Activated naive CD8-positive, alpha-beta T cell treated with anti-CD3 and anti-CD28 coated beads, Interleukin-2, amount 50 U/mL, for 24 hours (primary cell): ENCODE data around the gene WDR7.

Source experiments
- ATAC-seq: fragments of 150-1000 bp; cut with Tn5 transposase; one replicate; pipeline ENCODE4 v1.10.0; 2021
- DNase-seq: peaks from one replicate; pipeline ENCODE4 v3.0.0; 2021
- H3K27ac Mint-ChIP-seq: one replicate; pipeline ENCODE4 v1.8.0; 2021; ENCODE audit warnings: mild to moderate bottlenecking, mixed read lengths
- H3K27me3 Mint-ChIP-seq: one replicate; pipeline ENCODE4 v1.8.0; 2021; ENCODE audit warnings: mixed read lengths
- H3K36me3 Mint-ChIP-seq: one replicate; pipeline ENCODE4 v1.8.0; 2021; ENCODE audit warnings: low read depth, mixed read lengths
- H3K4me1 Mint-ChIP-seq: one replicate; pipeline ENCODE4 v1.8.0; 2021; ENCODE audit warnings: mixed read lengths
- H3K4me3 Mint-ChIP-seq: one replicate; pipeline ENCODE4 v1.8.0; 2021; ENCODE audit warnings: mild to moderate bottlenecking, moderate library complexity, mixed read lengths
- H3K9me3 Mint-ChIP-seq: one replicate; pipeline ENCODE4 v1.8.0; 2021; ENCODE audit warnings: mixed read lengths

The WDR7 gene

GRCh38 chr18:56723068-56723467, 71.9 kb downstream of the WDR7 start:
- H3K4me1 Mint-ChIP-seq, result peaks cover 18% of the 10 kb centered on the region
- H3K36me3 Mint-ChIP-seq, result peaks cover 59% of the 10 kb centered on the region
- H3K4me3 Mint-ChIP-seq, result no peak overlapping the region
- peaks cover 3% of the 10 kb centered on the region for H3K9me3 Mint-ChIP-seq
- H3K27me3 Mint-ChIP-seq, result no peaks in the 10 kb centered on the region
- DNase-seq (no peak), ATAC-seq (no peak)
- H3K27ac Mint-ChIP-seq, result no peak overlapping the region

- no peaks in the 10 kb centered on the region for H3K27me3 Mint-ChIP-seq
- no peak overlapping the region for H3K4me3 Mint-ChIP-seq
- H3K27ac Mint-ChIP-seq, result no peak overlapping the region
- ATAC-seq (no peak), DNase-seq (no peak)
- peaks cover 63% of the 10 kb centered on the region for H3K36me3 Mint-ChIP-seq
- H3K9me3 Mint-ChIP-seq, result peaks cover 3% of the 10 kb centered on the region
- peaks cover 19% of the 10 kb centered on the region for H3K4me1 Mint-ChIP-seq
Observed at GRCh38 chr18:56723706-56724105, 72.5 kb downstream of the WDR7 start.

DNA sequence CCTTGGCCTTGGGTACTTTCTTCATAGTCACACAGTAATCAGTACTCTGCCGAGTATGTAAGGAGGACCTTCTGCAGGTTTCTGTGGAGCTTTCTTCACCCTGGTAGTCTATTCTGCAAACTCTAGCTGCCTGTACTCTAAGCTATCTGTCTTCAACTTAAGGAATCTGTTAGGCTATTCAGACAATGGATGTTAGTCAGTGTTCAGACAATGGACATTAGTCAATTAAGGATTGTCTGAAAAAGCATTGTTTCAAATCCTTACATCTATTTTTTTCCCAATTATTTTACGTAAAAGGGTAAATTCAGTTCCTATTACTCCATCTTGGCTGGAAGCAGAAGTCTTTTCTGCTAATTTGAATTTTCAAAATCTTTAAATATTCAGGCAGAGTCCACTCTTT, 75.7 kb downstream of the WDR7 start:
- peaks cover 62% of the 10 kb centered on the region for H3K36me3 Mint-ChIP-seq
- no peak for DNase-seq
- peak overlapping the region; percentile 76 for H3K27ac Mint-ChIP-seq
- peak overlapping the region; percentile 24 for H3K4me3 Mint-ChIP-seq
- H3K27me3 Mint-ChIP-seq, result no peaks in the 10 kb centered on the region
- no peak for ATAC-seq
- peaks cover 3% of the 10 kb centered on the region for H3K9me3 Mint-ChIP-seq
- H3K4me1 Mint-ChIP-seq, result peaks cover 19% of the 10 kb centered on the region

DNA sequence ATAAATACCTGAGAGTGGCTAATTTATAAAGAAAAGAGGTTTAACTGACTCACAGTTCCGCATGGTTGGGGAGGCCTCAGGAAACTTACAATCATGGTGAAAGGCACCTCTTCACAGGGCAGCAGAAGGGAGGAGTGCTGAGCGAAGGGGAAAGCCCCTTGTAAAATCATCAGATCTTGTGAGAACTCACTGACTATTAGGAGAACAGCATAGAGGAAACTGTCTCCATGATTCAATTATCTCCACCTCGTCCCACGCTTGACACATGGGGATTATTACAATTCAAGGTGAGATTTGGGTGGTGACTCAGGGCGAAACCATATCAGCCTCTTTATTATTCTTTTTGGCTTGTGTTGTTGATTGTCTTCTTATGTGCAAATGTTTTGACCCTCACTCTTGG, 76.2 kb downstream of the WDR7 start:
- ATAC-seq (peak; percentile 99), DNase-seq (peak; percentile 23)
- Mint-ChIP-seq H3K9me3 (peaks cover 3% of the 10 kb centered on the region), H3K27ac (peak overlapping the region; percentile 76), H3K4me3 (peak overlapping the region; percentile 24), H3K36me3 (peaks cover 61% of the 10 kb centered on the region), H3K27me3 (no peaks in the 10 kb centered on the region), H3K4me1 (peaks cover 19% of the 10 kb centered on the region)

DNA sequence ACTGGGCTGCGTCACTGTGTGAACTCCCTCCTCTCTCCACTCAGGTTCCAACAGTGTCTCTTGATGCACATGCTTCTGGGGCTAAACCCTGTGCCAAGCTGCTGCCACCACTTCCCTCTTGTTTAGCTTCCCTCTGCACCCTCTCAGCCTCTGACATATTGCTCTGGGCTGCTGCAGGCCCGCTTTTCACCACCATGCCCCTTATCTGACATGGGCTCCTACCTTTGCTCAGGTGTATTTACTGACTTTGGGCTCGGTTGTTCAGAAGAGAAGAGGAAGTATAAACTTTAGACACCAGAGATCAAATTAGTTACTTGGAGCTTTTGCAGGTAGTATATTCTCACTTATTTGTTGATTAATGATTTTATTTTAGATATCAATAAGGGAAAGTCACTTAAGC, 77.6 kb downstream of the WDR7 start:
- Mint-ChIP-seq H3K4me3 (no peak overlapping the region), H3K27me3 (no peaks in the 10 kb centered on the region), H3K9me3 (peaks cover 3% of the 10 kb centered on the region), H3K27ac (no peak overlapping the region), H3K4me1 (peaks cover 17% of the 10 kb centered on the region), H3K36me3 (peaks cover 52% of the 10 kb centered on the region)
- no peak for ATAC-seq
- DNase-seq, result no peak

DNA sequence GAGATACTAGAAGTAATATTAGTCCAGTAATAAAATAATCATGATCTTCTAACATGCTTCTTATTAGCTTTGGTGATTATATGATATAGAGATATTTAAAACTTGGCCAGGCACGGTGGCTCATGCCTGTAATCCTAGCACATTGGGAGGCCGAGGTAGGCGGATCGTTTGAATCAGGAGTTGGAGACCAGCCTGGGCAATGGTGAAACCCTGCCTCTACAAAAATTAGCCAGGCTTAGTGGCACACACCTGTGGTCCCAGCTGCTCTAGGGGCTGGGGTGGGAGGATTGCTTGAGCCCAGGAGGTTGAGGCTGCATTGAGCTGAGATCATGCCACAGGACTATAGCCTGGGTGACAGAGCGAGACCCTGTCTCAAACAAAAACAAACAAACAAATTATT, 87.0 kb downstream of the WDR7 start:
- Mint-ChIP-seq H3K4me1 (peaks cover 9% of the 10 kb centered on the region), H3K27me3 (no peaks in the 10 kb centered on the region), H3K36me3 (peaks cover 16% of the 10 kb centered on the region), H3K4me3 (no peak overlapping the region), H3K9me3 (no peaks in the 10 kb centered on the region), H3K27ac (no peak overlapping the region)
- ATAC-seq (no peak), DNase-seq (no peak)

DNA sequence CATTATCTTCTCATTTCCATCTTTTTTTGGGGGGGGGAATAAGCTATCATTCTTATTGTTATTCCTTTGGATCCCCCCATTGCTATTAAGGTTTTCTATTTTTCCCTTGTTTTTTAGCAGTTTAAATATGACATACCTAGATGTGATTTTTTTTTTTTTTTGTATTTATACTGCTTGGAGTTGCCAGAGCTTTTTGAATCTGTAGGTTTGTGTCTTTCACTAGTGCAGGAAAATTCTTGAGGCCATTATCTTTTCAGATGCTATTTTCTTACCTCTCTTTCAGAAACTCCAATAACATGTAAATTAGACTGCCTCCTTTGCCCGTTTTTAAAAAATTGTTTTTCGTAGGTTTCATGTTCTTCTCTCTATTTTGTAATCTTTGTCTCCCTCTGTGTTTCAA, 88.6 kb downstream of the WDR7 start:
- ATAC-seq, result no peak
- no peak for DNase-seq
- Mint-ChIP-seq H3K4me1 (peaks cover 9% of the 10 kb centered on the region), H3K27ac (no peak overlapping the region), H3K9me3 (no peaks in the 10 kb centered on the region), H3K36me3 (peaks cover 11% of the 10 kb centered on the region), H3K4me3 (no peak overlapping the region), H3K27me3 (no peaks in the 10 kb centered on the region)

GRCh38 chr18:56740645-56741044, 89.5 kb downstream of the WDR7 start:
- peaks cover 11% of the 10 kb centered on the region for H3K36me3 Mint-ChIP-seq
- no peak overlapping the region for H3K4me3 Mint-ChIP-seq
- no peaks in the 10 kb centered on the region for H3K9me3 Mint-ChIP-seq
- no peak overlapping the region for H3K27ac Mint-ChIP-seq
- peaks cover 9% of the 10 kb centered on the region for H3K4me1 Mint-ChIP-seq
- no peak for DNase-seq
- no peaks in the 10 kb centered on the region for H3K27me3 Mint-ChIP-seq
- no peak for ATAC-seq

GRCh38 chr18:56741685-56742084, 90.5 kb downstream of the WDR7 start:
- H3K36me3 Mint-ChIP-seq, result peaks cover 11% of the 10 kb centered on the region
- no peak overlapping the region for H3K4me3 Mint-ChIP-seq
- H3K27me3 Mint-ChIP-seq, result no peaks in the 10 kb centered on the region
- DNase-seq (no peak), ATAC-seq (no peak)
- H3K9me3 Mint-ChIP-seq, result no peaks in the 10 kb centered on the region
- H3K27ac Mint-ChIP-seq, result no peak overlapping the region
- peaks cover 15% of the 10 kb centered on the region for H3K4me1 Mint-ChIP-seq

GRCh38 chr18:56743115-56743514, 92.0 kb downstream of the WDR7 start:
- Mint-ChIP-seq H3K4me3 (no peak overlapping the region), H3K4me1 (peaks cover 23% of the 10 kb centered on the region), H3K27me3 (no peaks in the 10 kb centered on the region), H3K9me3 (no peaks in the 10 kb centered on the region), H3K27ac (no peak overlapping the region), H3K36me3 (peaks cover 9% of the 10 kb centered on the region)
- peak; percentile 65 for ATAC-seq
- DNase-seq, result no peak

DNA sequence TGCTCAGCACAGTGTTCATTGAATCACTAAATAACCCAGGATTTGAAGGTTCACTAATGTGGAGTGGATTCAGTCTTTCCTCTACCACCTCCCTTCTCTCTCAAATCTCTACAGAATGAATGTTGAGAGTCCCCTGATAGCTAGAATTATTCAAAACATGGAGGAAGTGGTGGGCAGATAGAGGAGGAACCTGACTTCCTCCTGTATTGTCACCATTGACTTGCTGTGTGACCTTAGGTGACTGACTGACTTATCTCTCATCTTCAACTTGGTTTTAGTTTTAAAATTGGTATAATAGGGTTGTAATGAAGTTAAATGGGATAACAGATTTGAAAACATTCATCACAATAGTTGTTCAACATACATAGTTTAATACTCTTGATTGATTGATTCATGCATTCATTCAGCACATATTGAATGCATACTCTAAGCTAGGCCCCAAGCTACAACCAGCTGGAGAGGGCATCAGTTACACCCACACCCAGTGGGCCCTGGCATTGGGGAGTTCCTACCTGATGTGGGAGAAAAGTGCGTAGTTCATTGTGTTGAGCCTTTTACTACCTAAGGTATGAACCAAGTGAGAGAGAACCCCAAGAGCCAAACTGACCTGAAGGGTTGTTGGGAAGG, 96.0 kb downstream of the WDR7 start:
- Mint-ChIP-seq H3K4me1 (peaks cover 23% of the 10 kb centered on the region), H3K4me3 (no peak overlapping the region)

DNA sequence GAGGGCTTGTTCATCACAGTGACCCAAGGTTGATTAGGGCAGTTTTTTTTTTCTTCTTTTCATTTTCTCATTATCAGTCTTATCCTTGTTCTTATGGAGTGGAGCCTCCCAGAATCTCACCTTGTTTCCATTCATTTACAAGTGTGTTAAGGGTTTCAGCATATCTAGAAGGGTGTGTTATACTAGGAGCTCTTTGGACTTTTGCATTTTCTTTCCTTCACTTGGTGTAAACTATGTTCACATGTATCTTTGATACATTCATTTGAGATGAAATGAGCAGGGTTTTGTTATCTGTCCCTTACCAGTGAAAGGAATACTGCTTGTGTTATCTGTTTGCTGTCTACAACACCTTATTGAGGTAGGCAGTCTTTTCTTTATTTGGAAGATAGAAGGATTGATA, 96.7 kb downstream of the WDR7 start:
- Mint-ChIP-seq H3K27me3 (no peaks in the 10 kb centered on the region), H3K4me1 (peaks cover 23% of the 10 kb centered on the region), H3K27ac (peak overlapping the region; percentile 44), H3K36me3 (no peaks in the 10 kb centered on the region), H3K4me3 (no peak overlapping the region), H3K9me3 (no peaks in the 10 kb centered on the region)
- DNase-seq (no peak), ATAC-seq (no peak)

More for the DNA sequence above, 96.0 kb downstream of the WDR7 start:
- peak; percentile 82 for ATAC-seq
- DNase-seq, result no peak
- Mint-ChIP-seq H3K27me3 (no peaks in the 10 kb centered on the region), H3K27ac (peak overlapping the region; percentile 44), H3K9me3 (no peaks in the 10 kb centered on the region), H3K36me3 (no peaks in the 10 kb centered on the region)

GRCh38 chr18:56748698-56749268, 97.6 kb downstream of the WDR7 start:
- Mint-ChIP-seq H3K4me3 (no peak overlapping the region), H3K4me1 (peaks cover 23% of the 10 kb centered on the region), H3K36me3 (no peaks in the 10 kb centered on the region), H3K9me3 (no peaks in the 10 kb centered on the region), H3K27ac (no peak overlapping the region), H3K27me3 (no peaks in the 10 kb centered on the region)
- ATAC-seq (no peak), DNase-seq (no peak)

GRCh38 chr18:56756966-56757365, 105.8 kb downstream of the WDR7 start:
- DNase-seq (no peak), ATAC-seq (no peak)
- Mint-ChIP-seq H3K36me3 (peaks cover 23% of the 10 kb centered on the region), H3K9me3 (no peaks in the 10 kb centered on the region), H3K27ac (no peak overlapping the region), H3K4me3 (no peak overlapping the region), H3K27me3 (no peaks in the 10 kb centered on the region), H3K4me1 (no peaks in the 10 kb centered on the region)

GRCh38 chr18:56770097-56770496, 118.9 kb downstream of the WDR7 start:
- no peaks in the 10 kb centered on the region for H3K9me3 Mint-ChIP-seq
- peaks cover 18% of the 10 kb centered on the region for H3K36me3 Mint-ChIP-seq
- H3K27ac Mint-ChIP-seq, result no peak overlapping the region
- no peak for DNase-seq
- no peaks in the 10 kb centered on the region for H3K27me3 Mint-ChIP-seq
- no peak for ATAC-seq
- no peaks in the 10 kb centered on the region for H3K4me1 Mint-ChIP-seq
- no peak overlapping the region for H3K4me3 Mint-ChIP-seq

- ATAC-seq, result no peak
- H3K9me3 Mint-ChIP-seq, result no peaks in the 10 kb centered on the region
- peaks cover 18% of the 10 kb centered on the region for H3K36me3 Mint-ChIP-seq
- H3K4me1 Mint-ChIP-seq, result no peaks in the 10 kb centered on the region
- no peaks in the 10 kb centered on the region for H3K27me3 Mint-ChIP-seq
- DNase-seq, result no peak
- H3K4me3 Mint-ChIP-seq, result no peak overlapping the region
- no peak overlapping the region for H3K27ac Mint-ChIP-seq
Observed at GRCh38 chr18:56770873-56771272, 119.7 kb downstream of the WDR7 start.
